ENCODE data around the gene EID2. TPM values are rescaled to one million over a fixed set of nuclear protein-coding genes. Genes with fewer than 3 reads are reported as not detected.

The EID2 gene
- total RNA-seq, 1 experiment from 2014 or later, result 26.3 TPM

- H3K9me3 ChIP-seq, result no peaks in the 10 kb centered on the region
- Mint-ChIP-seq H3K27me3 (ENCODE audit: insufficient read depth, unreplicated experiment) (peaks cover 13% of the 10 kb centered on the region), H3K27ac (ENCODE audit: unreplicated experiment) (no peak overlapping the region), H3K9me3 (ENCODE audit: unreplicated experiment) (no peaks in the 10 kb centered on the region), H3K4me3 (ENCODE audit: unreplicated experiment) (no peak overlapping the region), H3K4me1 (ENCODE audit: low read depth, unreplicated experiment) (peaks cover 15% of the 10 kb centered on the region), H3K36me3 (ENCODE audit: insufficient read depth, unreplicated experiment) (peaks cover 12% of the 10 kb centered on the region)
- H3K36me3 ChIP-seq (ENCODE audit: control insufficient read depth, insufficient read depth, low read length), result no peaks in the 10 kb centered on the region
- no TSS peak for BruUV-seq (replicated peaks)
- intact Hi-C loops (cut with micrococcal nuclease; ENCODE audit: unreplicated experiment), result no loop called here
- H3K4me1 ChIP-seq, result peaks cover 8% of the 10 kb centered on the region; the same call in 1 of the 2 replicates
- POLR2A ChIA-PET, result no interaction called here
- no peak for TF ChIP-seq CTCF (IDR thresholded peaks at IDR 0.05; ENCODE audit: insufficient read depth in 1 of 2, low read depth in 1 of 2, low read length in 1 of 2, severe bottlenecking in 1 of 2, unreplicated experiment in 1 of 2)
- CTCF ChIA-PET, result no interaction called here
- DNase-seq, result no peak
- no peak overlapping the region for H3K4me3 ChIP-seq (ENCODE audit: low read depth, low read length)
- H3K27me3 ChIP-seq (replicated peaks; ENCODE audit: control insufficient read depth, insufficient read depth, low read length), result no peaks in the 10 kb centered on the region
These were observed 2.2 kb upstream of the EID2 start for GRCh38 chr19:39542206-39542605.

- intact Hi-C loops (cut with micrococcal nuclease; ENCODE audit: unreplicated experiment), result loop anchor here (2.0 kb wide), 2 partner anchors 42 to 100 kb away; partner anchors contain the start of gene DLL3
- no peaks in the 10 kb centered on the region for H3K9me3 ChIP-seq
- TF ChIP-seq CTCF (IDR thresholded peaks at IDR 0.05; ENCODE audit: insufficient read depth in 1 of 2, low read depth in 1 of 2, low read length in 1 of 2, severe bottlenecking in 1 of 2, unreplicated experiment in 1 of 2), result no peak
- DNase-seq, result no peak
- no peaks in the 10 kb centered on the region for H3K9me3 Mint-ChIP-seq (ENCODE audit: unreplicated experiment)
- no peak overlapping the region for H3K4me3 ChIP-seq (ENCODE audit: low read depth, low read length)
- H3K27me3 Mint-ChIP-seq (ENCODE audit: insufficient read depth, unreplicated experiment), result peaks cover 4% of the 10 kb centered on the region
- no TSS peak for BruUV-seq (replicated peaks)
- CTCF ChIA-PET, result interaction anchor here (1.1 to 2.3 kb wide), 4 partner anchors 37 to 102 kb away, joined by 4 to 10 read pairs (median 8); no protein-coding TSS in a partner anchor
- peak overlapping the region; percentile 93 for H3K27ac Mint-ChIP-seq (ENCODE audit: unreplicated experiment)
- H3K36me3 ChIP-seq (ENCODE audit: control insufficient read depth, insufficient read depth, low read length), result no peaks in the 10 kb centered on the region
- H3K36me3 Mint-ChIP-seq (ENCODE audit: insufficient read depth, unreplicated experiment), result peaks cover 18% of the 10 kb centered on the region
- POLR2A ChIA-PET, result interaction anchor here (0.5 to 1.9 kb wide), 2 partner anchors 57 to 104 kb away, joined by 3 to 11 read pairs; partner anchors contain the start of gene RPS16
- H3K4me1 ChIP-seq, result peaks cover 8% of the 10 kb centered on the region; the same call in 1 of the 2 replicates
- H3K4me3 Mint-ChIP-seq (ENCODE audit: unreplicated experiment), result peak overlapping the region; percentile 90
- H3K27me3 ChIP-seq (replicated peaks; ENCODE audit: control insufficient read depth, insufficient read depth, low read length), result no peaks in the 10 kb centered on the region
- H3K4me1 Mint-ChIP-seq (ENCODE audit: low read depth, unreplicated experiment), result peaks cover 15% of the 10 kb centered on the region
These were observed 342 bp upstream of the EID2 start for GRCh38 chr19:39540333-39540673.

GRCh38 chr19:39539165-39539517 lies 820 bp downstream of the EID2 start:
- peak overlapping the region; percentile 34 for H3K27ac Mint-ChIP-seq (ENCODE audit: unreplicated experiment)
- H3K4me1 ChIP-seq, result peaks cover 8% of the 10 kb centered on the region; the same call in 1 of the 2 replicates
- H3K4me3 Mint-ChIP-seq (ENCODE audit: unreplicated experiment), result peak overlapping the region; percentile 90
- TF ChIP-seq CTCF (IDR thresholded peaks at IDR 0.05; ENCODE audit: insufficient read depth in 1 of 2, low read depth in 1 of 2, low read length in 1 of 2, severe bottlenecking in 1 of 2, unreplicated experiment in 1 of 2), result no peak
- peaks cover 4% of the 10 kb centered on the region for H3K27me3 Mint-ChIP-seq (ENCODE audit: insufficient read depth, unreplicated experiment)
- H3K9me3 ChIP-seq, result no peaks in the 10 kb centered on the region
- H3K27me3 ChIP-seq (replicated peaks; ENCODE audit: control insufficient read depth, insufficient read depth, low read length), result no peaks in the 10 kb centered on the region
- peak in 1 of 2 experiments; percentile 28 for DNase-seq
- no peaks in the 10 kb centered on the region for H3K36me3 ChIP-seq (ENCODE audit: control insufficient read depth, insufficient read depth, low read length)
- H3K9me3 Mint-ChIP-seq (ENCODE audit: unreplicated experiment), result no peaks in the 10 kb centered on the region
- H3K4me3 ChIP-seq (ENCODE audit: low read depth, low read length), result peak overlapping the region; percentile 82
- BruUV-seq (replicated peaks), result no TSS peak
- H3K4me1 Mint-ChIP-seq (ENCODE audit: low read depth, unreplicated experiment), result peaks cover 15% of the 10 kb centered on the region
- POLR2A ChIA-PET, result interaction anchor here (0.6 to 1.9 kb wide), 2 partner anchors 103 to 887 kb away, joined by 4 to 11 read pairs; partner anchors contain the start of gene RPS16
- intact Hi-C loops (cut with micrococcal nuclease; ENCODE audit: unreplicated experiment), result no loop called here
- CTCF ChIA-PET, result interaction anchor here (1.0 to 2.3 kb wide), 3 partner anchors 41 to 103 kb away, joined by 3 to 10 read pairs (median 8); partner anchors contain the start of gene RPS16
- peaks cover 18% of the 10 kb centered on the region for H3K36me3 Mint-ChIP-seq (ENCODE audit: insufficient read depth, unreplicated experiment)

Measured in Caco-2 (cell line).